ENCODE data around the gene GAB3. TPM values are rescaled to one million over a fixed set of nuclear protein-coding genes. Genes with fewer than 3 reads are reported as not detected.

The GAB3 gene
- polyA plus RNA-seq, 1 of the 3 experiments (the other 2 are of a cell fraction) = 4.5 TPM

DNA sequence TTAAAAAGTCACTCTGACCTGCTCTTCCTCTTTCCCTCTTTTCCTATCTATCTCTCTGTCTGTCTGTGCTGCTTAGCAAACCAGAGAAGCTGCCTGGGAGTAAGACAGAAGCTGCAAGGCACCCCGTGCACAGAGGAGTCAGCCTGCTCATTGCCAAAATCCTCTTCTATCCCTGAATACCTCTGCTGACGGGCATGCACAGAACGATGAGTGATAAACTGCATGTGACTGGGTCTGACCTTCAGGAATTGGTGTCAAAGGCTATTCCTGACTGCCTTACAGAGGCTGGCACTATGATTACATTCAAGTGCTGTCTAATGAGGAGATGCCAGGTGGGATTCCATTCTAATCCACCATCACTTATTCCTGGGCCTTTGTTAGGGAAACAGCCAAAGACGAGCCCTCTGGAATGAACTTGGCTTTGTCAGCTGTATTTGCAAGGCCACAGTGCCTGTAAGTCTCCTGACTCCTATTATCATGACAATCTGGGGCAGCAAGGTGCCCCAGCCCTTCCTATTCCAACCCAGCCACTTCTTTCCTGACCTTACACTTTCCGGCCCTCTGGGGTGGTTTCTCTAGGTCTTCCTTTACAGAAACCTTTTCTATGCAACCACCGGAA, 52.1 kb downstream of the GAB3 start:
- ChIA-PET CTCF (interaction anchor here (0.8 kb wide), 1 partner anchor 50 kb away, joined by 3 read pairs; no protein-coding TSS in a partner anchor), POLR2A (no interaction called here)
- Histone ChIP-seq H2AFZ (ENCODE audit: low read depth) (no peak overlapping the region), H3K4me3 (ENCODE audit: low read depth in 2 of 2, low read length in 1 of 2) (no peak overlapping the region), H3K9ac (no peak overlapping the region), H3K27ac (ENCODE audit: low read depth in 2 of 2, low read length in 1 of 2) (no peak overlapping the region), H3K9me3 (no peaks in the 10 kb centered on the region), H3K79me2 (ENCODE audit: insufficient read depth) (no peaks in the 10 kb centered on the region), H3K4me1 (ENCODE audit: control insufficient read depth in 1 of 2, insufficient read depth in 2 of 2, low read depth in 1 of 2, low read length in 1 of 2) (no peaks in the 10 kb centered on the region), H3K36me3 (replicated peaks in 1 of 2; ENCODE audit: control insufficient read depth in 1 of 2, insufficient read depth in 2 of 2, low read length in 1 of 2) (no peaks in the 10 kb centered on the region), H4K20me1 (ENCODE audit: insufficient read depth) (no peaks in the 10 kb centered on the region), H3K27me3 (ENCODE audit: insufficient read depth) (no peaks in the 10 kb centered on the region), H3K9me2 (no peaks in the 10 kb centered on the region), H3F3A (replicated peaks; ENCODE audit: insufficient read depth) (peaks cover 9% of the 10 kb centered on the region), H3K4me2 (no peak overlapping the region)
- no peak for TF ChIP-seq MEF2A (IDR thresholded peaks at IDR 0.05; ENCODE audit: borderline replicate concordance, low read depth)
- no peak for TF ChIP-seq ELF1 (IDR thresholded peaks at IDR 0.05)
- TF ChIP-seq TCF12 (IDR thresholded peaks at IDR 0.05) = no peak
- TF ChIP-seq YY1 (IDR thresholded peaks at IDR 0.05; ENCODE audit: low read depth) = no peak
- no peak for TF ChIP-seq GABPA (IDR thresholded peaks at IDR 0.05; ENCODE audit: low read depth)
- no peak for TF ChIP-seq RCOR1 (IDR thresholded peaks at IDR 0.05; ENCODE audit: low read length)
- 36% methylated on average over 6 of the region's 6 CpGs for WGBS (ENCODE audit: low lambda C conversion rate)
- no peak for DNase-seq

DNA sequence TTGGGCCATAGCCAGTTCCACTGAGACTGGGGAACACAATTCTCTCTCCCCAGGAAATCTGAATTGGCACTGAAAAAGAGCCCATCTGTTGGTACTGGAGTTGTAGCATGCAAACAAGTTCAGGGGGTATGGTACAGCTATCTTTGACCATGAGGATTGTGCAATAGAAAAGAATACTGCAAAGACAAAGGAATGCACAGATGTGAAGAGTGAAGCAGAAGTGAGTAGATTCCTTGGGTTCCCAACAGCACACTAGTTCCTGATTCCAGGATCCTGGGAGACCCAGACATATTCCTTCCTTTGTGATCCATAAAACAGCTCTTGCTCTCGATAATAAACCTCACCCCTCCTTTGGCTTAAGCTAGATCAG, 54.2 kb downstream of the GAB3 start:
- no peaks in the 10 kb centered on the region for H4K20me1 ChIP-seq (ENCODE audit: insufficient read depth)
- TF ChIP-seq, protein P1, sequence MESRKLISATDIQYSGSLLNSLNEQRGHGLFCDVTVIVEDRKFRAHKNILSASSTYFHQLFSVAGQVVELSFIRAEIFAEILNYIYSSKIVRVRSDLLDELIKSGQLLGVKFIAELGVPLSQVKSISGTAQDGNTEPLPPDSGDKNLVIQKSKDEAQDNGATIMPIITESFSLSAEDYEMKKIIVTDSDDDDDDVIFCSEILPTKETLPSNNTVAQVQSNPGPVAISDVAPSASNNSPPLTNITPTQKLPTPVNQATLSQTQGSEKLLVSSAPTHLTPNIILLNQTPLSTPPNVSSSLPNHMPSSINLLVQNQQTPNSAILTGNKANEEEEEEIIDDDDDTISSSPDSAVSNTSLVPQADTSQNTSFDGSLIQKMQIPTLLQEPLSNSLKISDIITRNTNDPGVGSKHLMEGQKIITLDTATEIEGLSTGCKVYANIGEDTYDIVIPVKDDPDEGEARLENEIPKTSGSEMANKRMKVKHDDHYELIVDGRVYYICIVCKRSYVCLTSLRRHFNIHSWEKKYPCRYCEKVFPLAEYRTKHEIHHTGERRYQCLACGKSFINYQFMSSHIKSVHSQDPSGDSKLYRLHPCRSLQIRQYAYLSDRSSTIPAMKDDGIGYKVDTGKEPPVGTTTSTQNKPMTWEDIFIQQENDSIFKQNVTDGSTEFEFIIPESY (IDR thresholded peaks at IDR 0.05; ENCODE audit: borderline replicate concordance, low read depth) = no peak
- TF ChIP-seq POLR2AphosphoS5 (IDR thresholded peaks at IDR 0.05; ENCODE audit: low read depth, low read length) (no peak), RFX5 (IDR thresholded peaks at IDR 0.05; ENCODE audit: low read length) (no peak), TAF1 (IDR thresholded peaks at IDR 0.05; ENCODE audit: borderline replicate concordance, low read depth, low read length) (no peak)
- no peaks in the 10 kb centered on the region for H3K79me2 ChIP-seq (ENCODE audit: insufficient read depth)
- no peaks in the 10 kb centered on the region for H3K9me3 ChIP-seq
- peaks cover 9% of the 10 kb centered on the region for H3F3A ChIP-seq (replicated peaks; ENCODE audit: insufficient read depth)
- H3K4me1 ChIP-seq (ENCODE audit: control insufficient read depth in 1 of 2, insufficient read depth in 2 of 2, low read depth in 1 of 2, low read length in 1 of 2) = no peaks in the 10 kb centered on the region
- H3K27ac ChIP-seq (ENCODE audit: low read depth in 2 of 2, low read length in 1 of 2) = peak overlapping the region in 1 of 2 experiments; percentile 41; a peak in 1 of 4 replicates
- no peaks in the 10 kb centered on the region for H3K36me3 ChIP-seq (replicated peaks in 1 of 2; ENCODE audit: control insufficient read depth in 1 of 2, insufficient read depth in 2 of 2, low read length in 1 of 2)
- no peak for DNase-seq
- ChIA-PET POLR2A (no interaction called here), CTCF (no interaction called here)
- H3K9ac ChIP-seq = no peak overlapping the region
- no peaks in the 10 kb centered on the region for H3K27me3 ChIP-seq (ENCODE audit: insufficient read depth)
- H3K9me2 ChIP-seq = no peaks in the 10 kb centered on the region
- peak overlapping the region; percentile 76; the same call in 1 of the 2 replicates for H2AFZ ChIP-seq (ENCODE audit: low read depth)
- no peak overlapping the region for H3K4me3 ChIP-seq (ENCODE audit: low read depth in 2 of 2, low read length in 1 of 2)
- 13% methylated on average over 1 of the region's 1 CpG for WGBS (ENCODE audit: low lambda C conversion rate)
- peak overlapping the region; percentile 49; the same call in 1 of the 2 replicates for H3K4me2 ChIP-seq

Data from SK-N-SH (cell line).